Activated T-helper 2 cell treated with anti-CD3 and anti-CD28 coated beads, Interferon-gamma antibody, Interleukin-2, Interleukin-4, amounts not matched to agents 10 μg/mL and 5 μg/mL and 100 μg/mL, durations not matched to agents 14 hours and 24 hours and 36 hours (primary cell): ENCODE data around the gene SLC27A6. TPM values are rescaled to one million over a fixed set of nuclear protein-coding genes. Genes with fewer than 3 reads are reported as not detected.

ENCODE experiments used
- DNase-seq: peaks from one replicate; pipeline ENCODE4 v3.0.0; 2021; ENCODE audit warnings: low spot score
- H3K27ac Mint-ChIP-seq: one replicate; pipeline ENCODE4 v1.8.0; 2021; ENCODE audit warnings: mixed read lengths
- H3K27me3 Mint-ChIP-seq: one replicate; pipeline ENCODE4 v1.8.0; 2021; ENCODE audit warnings: low read depth, mixed read lengths
- H3K36me3 Mint-ChIP-seq: one replicate; pipeline ENCODE4 v1.8.0; 2021; ENCODE audit warnings: low read depth, mixed read lengths
- H3K4me1 Mint-ChIP-seq: one replicate; pipeline ENCODE4 v1.8.0; 2021; ENCODE audit warnings: low read depth, mixed read lengths
- H3K4me3 Mint-ChIP-seq: one replicate; pipeline ENCODE4 v1.8.0; 2021; ENCODE audit warnings: low read depth, mild to moderate bottlenecking, moderate library complexity, mixed read lengths
- H3K9me3 Mint-ChIP-seq: one replicate; pipeline ENCODE4 v1.8.0; 2021; ENCODE audit warnings: mixed read lengths
- intact Hi-C: fragments of 100-400 bp; cut with micrococcal nuclease; formaldehyde crosslinking; loops from one replicate; pipeline ENCODE4 v1.15.1; 2023
- total RNA-seq: library from RNA; stranded (reverse); gene quantifications from 2 replicates; pipeline ENCODE4 v1.2.3, GENCODE V29; 2022

SLC27A6 gene
- total RNA-seq, 1 donor from 2014 or later, result not detected

DNA sequence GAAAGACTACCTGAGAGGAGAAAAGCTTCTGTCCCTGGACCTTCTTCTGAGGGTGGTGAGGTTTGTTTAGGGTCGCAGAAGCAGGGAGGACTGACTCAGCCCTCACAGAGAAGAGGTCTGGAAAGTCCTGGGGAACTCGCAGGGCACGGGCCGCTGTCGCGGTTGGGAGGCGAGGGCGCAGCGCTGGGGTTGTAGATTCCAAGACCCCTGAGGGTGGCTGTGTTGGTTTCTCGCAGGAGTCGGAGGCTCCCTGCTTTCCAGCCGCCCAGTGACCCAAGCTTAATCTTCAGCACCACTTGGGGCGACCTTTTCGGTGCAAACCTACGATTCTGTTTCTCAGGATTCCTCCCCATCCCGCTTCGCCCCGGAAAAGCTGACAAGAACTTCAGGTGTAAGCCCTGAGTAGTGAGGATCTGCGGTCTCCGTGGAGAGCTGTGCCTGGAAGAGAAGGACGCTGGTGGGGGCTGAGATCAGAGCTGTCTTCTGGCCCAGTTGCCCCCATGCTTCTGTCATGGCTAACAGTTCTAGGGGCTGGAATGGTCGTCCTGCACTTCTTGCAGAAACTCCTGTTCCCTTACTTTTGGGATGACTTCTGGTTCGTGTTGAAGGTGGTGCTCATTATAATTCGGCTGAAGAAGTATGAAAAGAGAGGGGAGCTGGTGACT is 482 bp downstream of the SLC27A6 start:
- H3K4me3 Mint-ChIP-seq, result no peak overlapping the region
- no peaks in the 10 kb centered on the region for H3K36me3 Mint-ChIP-seq
- no peaks in the 10 kb centered on the region for H3K4me1 Mint-ChIP-seq

DNA sequence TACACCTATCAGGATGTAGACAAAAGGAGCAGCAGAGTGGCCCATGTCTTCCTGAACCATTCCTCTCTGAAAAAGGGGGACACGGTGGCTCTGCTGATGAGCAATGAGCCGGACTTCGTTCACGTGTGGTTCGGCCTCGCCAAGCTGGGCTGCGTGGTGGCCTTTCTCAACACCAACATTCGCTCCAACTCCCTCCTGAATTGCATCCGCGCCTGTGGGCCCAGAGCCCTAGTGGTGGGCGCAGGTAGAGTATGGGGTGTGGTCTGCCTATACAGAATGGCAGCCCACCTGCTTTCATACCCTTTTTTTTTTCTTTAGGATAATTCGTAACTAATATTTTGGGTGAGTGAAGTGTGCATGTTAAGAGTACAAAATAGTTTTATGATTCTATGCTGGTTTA is 1.1 kb downstream of the SLC27A6 start:
- peaks cover 10% of the 10 kb centered on the region for H3K27me3 Mint-ChIP-seq
- no peaks in the 10 kb centered on the region for H3K36me3 Mint-ChIP-seq
- intact Hi-C loops, result no loop called here
- DNase-seq, result no peak
- H3K4me1 Mint-ChIP-seq, result no peaks in the 10 kb centered on the region
- H3K27ac Mint-ChIP-seq, result no peak overlapping the region
- H3K9me3 Mint-ChIP-seq, result peaks cover under 1% of the 10 kb centered on the region
- H3K4me3 Mint-ChIP-seq, result no peak overlapping the region

More for the DNA sequence above, 482 bp downstream of the SLC27A6 start:
- no peak for DNase-seq
- Mint-ChIP-seq H3K27ac (no peak overlapping the region), H3K27me3 (peaks cover 10% of the 10 kb centered on the region), H3K9me3 (no peaks in the 10 kb centered on the region)
- intact Hi-C loops, result no loop called here

- no peak overlapping the region for H3K27ac Mint-ChIP-seq
- DNase-seq, result no peak
- intact Hi-C loops, result no loop called here
- peaks cover 4% of the 10 kb centered on the region for H3K9me3 Mint-ChIP-seq
- H3K4me1 Mint-ChIP-seq, result no peaks in the 10 kb centered on the region
- peaks cover 10% of the 10 kb centered on the region for H3K27me3 Mint-ChIP-seq
- no peaks in the 10 kb centered on the region for H3K36me3 Mint-ChIP-seq
- no peak overlapping the region for H3K4me3 Mint-ChIP-seq
Observed at GRCh38 chr5:128966846-128967245, 1.6 kb downstream of the SLC27A6 start.

- Mint-ChIP-seq H3K4me1 (peaks cover 2% of the 10 kb centered on the region), H3K27ac (no peak overlapping the region), H3K4me3 (no peak overlapping the region), H3K9me3 (peaks cover 4% of the 10 kb centered on the region), H3K36me3 (no peaks in the 10 kb centered on the region), H3K27me3 (no peaks in the 10 kb centered on the region)
- DNase-seq, result no peak
- intact Hi-C loops, result no loop called here
Observed at GRCh38 chr5:128973244-128973643, 8.0 kb downstream of the SLC27A6 start.

GRCh38 chr5:128974567-128974966 is 9.3 kb downstream of the SLC27A6 start:
- intact Hi-C loops, result no loop called here
- H3K36me3 Mint-ChIP-seq, result no peaks in the 10 kb centered on the region
- H3K4me1 Mint-ChIP-seq, result peaks cover 2% of the 10 kb centered on the region
- no peak for DNase-seq
- H3K27me3 Mint-ChIP-seq, result no peaks in the 10 kb centered on the region
- H3K27ac Mint-ChIP-seq, result no peak overlapping the region
- peaks cover 4% of the 10 kb centered on the region for H3K9me3 Mint-ChIP-seq
- no peak overlapping the region for H3K4me3 Mint-ChIP-seq

- no peak overlapping the region for H3K4me3 Mint-ChIP-seq
- H3K36me3 Mint-ChIP-seq, result no peaks in the 10 kb centered on the region
- no peak overlapping the region for H3K27ac Mint-ChIP-seq
- intact Hi-C loops, result no loop called here
- no peaks in the 10 kb centered on the region for H3K9me3 Mint-ChIP-seq
- no peaks in the 10 kb centered on the region for H3K27me3 Mint-ChIP-seq
- H3K4me1 Mint-ChIP-seq, result no peaks in the 10 kb centered on the region
- DNase-seq, result no peak
Observed at GRCh38 chr5:128979761-128980160, 14.5 kb downstream of the SLC27A6 start.

DNA sequence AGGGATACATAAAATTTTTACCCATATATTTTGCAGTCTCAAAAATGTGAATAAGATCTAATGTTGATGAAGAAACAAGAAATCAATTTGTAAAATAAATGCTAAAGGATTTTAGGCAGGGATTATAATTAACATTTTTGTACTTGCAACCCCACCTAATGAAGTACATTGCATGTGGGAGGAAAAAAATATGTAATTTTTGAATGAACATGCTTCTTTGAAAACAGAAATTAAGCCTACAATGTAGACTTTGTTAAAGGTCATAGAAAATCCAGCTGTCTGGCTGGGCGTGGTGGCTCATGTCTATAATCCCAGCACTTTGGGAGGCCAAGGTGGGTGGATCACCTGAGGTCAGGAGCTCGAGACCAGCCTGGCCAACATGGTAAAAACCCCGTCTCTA is 15.6 kb downstream of the SLC27A6 start:
- H3K4me1 Mint-ChIP-seq, result no peaks in the 10 kb centered on the region
- H3K27ac Mint-ChIP-seq, result no peak overlapping the region
- H3K27me3 Mint-ChIP-seq, result no peaks in the 10 kb centered on the region
- no peak for DNase-seq
- no peaks in the 10 kb centered on the region for H3K9me3 Mint-ChIP-seq
- no peaks in the 10 kb centered on the region for H3K36me3 Mint-ChIP-seq
- no peak overlapping the region for H3K4me3 Mint-ChIP-seq
- intact Hi-C loops, result no loop called here

- H3K9me3 Mint-ChIP-seq, result no peaks in the 10 kb centered on the region
- H3K4me1 Mint-ChIP-seq, result no peaks in the 10 kb centered on the region
- no peak overlapping the region for H3K27ac Mint-ChIP-seq
- H3K4me3 Mint-ChIP-seq, result no peak overlapping the region
- no peaks in the 10 kb centered on the region for H3K27me3 Mint-ChIP-seq
- intact Hi-C loops, result no loop called here
- no peaks in the 10 kb centered on the region for H3K36me3 Mint-ChIP-seq
- DNase-seq, result no peak
Observed at GRCh38 chr5:128984480-128984879, 19.2 kb downstream of the SLC27A6 start.

DNA sequence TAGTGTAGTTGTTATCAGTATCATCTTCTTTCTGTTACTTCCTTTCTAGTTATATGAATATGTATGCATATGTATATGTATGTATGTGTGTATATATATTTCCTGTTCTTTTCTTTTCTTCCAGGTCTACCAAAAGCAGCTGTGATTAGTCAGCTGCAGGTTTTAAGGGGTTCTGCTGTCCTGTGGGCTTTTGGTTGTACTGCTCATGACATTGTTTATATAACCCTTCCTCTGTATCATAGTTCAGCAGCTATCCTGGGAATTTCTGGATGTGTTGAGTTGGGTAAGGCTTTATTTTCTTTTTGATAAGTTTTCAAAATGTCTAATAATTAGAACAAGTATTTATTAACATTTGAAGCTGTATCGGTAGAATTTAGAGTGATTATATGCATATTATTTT is 23.2 kb downstream of the SLC27A6 start:
- no peaks in the 10 kb centered on the region for H3K27me3 Mint-ChIP-seq
- H3K36me3 Mint-ChIP-seq, result no peaks in the 10 kb centered on the region
- H3K27ac Mint-ChIP-seq, result no peak overlapping the region
- H3K4me3 Mint-ChIP-seq, result no peak overlapping the region
- H3K4me1 Mint-ChIP-seq, result no peaks in the 10 kb centered on the region
- intact Hi-C loops, result no loop called here
- H3K9me3 Mint-ChIP-seq, result no peaks in the 10 kb centered on the region
- no peak for DNase-seq

DNA sequence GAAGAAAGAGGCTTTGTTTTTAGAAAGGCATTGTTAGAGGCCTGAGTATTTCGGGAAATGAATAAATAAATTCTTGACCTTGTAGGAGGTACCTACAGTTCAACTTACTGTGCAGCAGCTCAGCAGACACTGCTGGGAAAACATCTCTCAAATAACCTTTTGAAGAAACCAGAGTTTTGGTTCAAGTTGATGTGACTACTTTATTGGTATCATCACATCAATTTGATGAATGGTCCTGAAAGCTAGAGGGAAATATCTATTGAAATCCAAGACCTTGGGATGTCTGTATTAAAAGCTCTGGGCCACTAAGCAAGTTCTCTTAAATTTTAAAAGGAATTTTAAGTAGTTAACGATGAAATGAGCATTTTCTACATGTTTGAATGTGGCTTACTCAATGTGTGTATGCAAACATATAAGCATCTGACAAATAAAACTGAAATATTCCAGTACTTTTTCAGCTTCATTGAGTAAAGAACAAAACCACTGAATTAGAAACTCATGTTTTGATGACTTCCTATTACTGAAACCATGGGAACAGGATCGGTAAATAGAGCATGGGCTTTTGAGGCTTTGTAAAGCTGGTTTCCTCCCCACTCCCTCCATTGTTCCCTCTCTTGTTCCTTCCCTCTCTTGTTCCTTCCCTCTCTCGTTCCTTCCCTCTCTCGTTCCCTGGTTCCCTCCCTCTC is 36.7 kb downstream of the SLC27A6 start:
- H3K27me3 Mint-ChIP-seq, result no peaks in the 10 kb centered on the region
- intact Hi-C loops, result no loop called here
- no peak overlapping the region for H3K4me3 Mint-ChIP-seq
- DNase-seq, result no peak
- H3K36me3 Mint-ChIP-seq, result no peaks in the 10 kb centered on the region
- no peak overlapping the region for H3K27ac Mint-ChIP-seq
- no peaks in the 10 kb centered on the region for H3K4me1 Mint-ChIP-seq
- H3K9me3 Mint-ChIP-seq, result no peaks in the 10 kb centered on the region

DNA sequence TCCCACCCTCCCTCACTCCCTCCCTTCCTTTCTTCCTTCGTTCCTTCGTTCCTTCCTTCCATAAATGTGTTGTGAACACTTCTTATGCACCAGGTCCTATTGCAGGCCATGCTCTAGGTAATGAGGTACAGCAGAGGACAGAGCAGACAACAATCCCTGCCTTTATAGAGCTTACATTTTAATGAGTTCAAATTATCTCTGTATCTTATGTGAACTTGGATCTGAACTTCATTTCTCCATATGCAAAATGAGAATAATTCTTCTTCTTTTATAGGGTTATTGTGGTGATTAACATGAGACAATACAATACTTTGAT is 37.2 kb downstream of the SLC27A6 start:
- Mint-ChIP-seq H3K9me3 (no peaks in the 10 kb centered on the region), H3K4me3 (no peak overlapping the region), H3K36me3 (no peaks in the 10 kb centered on the region), H3K4me1 (no peaks in the 10 kb centered on the region), H3K27ac (no peak overlapping the region), H3K27me3 (no peaks in the 10 kb centered on the region)
- DNase-seq, result no peak
- intact Hi-C loops, result no loop called here

DNA sequence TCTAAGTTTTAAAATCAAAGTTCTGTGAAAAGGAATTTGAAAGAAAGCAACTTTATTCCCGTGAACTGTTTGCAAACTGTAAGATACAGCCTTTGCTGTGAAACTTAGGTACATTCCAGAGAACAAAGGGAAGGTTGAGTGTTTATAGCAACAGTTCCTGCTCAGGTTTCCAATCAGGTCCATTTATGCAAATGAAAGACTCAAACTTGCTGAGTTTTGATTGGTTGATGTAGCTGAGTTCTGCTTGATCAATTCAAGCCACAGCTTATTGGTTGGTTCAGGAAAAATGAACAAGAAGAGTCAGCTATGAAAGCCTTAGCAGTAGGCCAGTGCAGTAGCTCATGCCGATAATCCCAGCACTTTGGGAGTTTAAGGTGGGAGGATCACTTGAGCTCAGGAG is 37.9 kb downstream of the SLC27A6 start:
- H3K27me3 Mint-ChIP-seq, result no peaks in the 10 kb centered on the region
- no peaks in the 10 kb centered on the region for H3K4me1 Mint-ChIP-seq
- no peak for DNase-seq
- H3K9me3 Mint-ChIP-seq, result no peaks in the 10 kb centered on the region
- H3K27ac Mint-ChIP-seq, result no peak overlapping the region
- no peak overlapping the region for H3K4me3 Mint-ChIP-seq
- intact Hi-C loops, result no loop called here
- no peaks in the 10 kb centered on the region for H3K36me3 Mint-ChIP-seq

DNA sequence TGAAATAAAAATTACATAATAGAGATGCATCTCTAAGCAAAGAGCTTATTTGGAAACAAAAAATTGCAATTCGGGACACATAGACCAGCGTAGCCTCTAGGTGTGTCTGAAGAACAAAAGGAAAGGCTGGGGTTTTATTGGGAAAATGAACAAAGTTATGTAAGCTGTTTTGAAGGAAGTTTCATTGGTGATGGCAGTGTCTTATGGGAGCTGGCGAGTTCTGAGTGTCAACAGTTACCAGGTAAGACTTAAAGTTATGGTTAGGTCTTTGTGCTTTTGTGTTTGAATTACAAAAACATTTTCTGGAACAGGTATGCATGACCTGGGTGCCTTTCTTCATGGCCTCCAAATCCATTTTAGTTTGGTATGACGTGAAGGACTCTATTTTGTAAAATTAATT is 48.9 kb downstream of the SLC27A6 start:
- H3K9me3 Mint-ChIP-seq, result no peaks in the 10 kb centered on the region

More for the DNA sequence above, 48.9 kb downstream of the SLC27A6 start:
- Mint-ChIP-seq H3K4me3 (no peak overlapping the region), H3K4me1 (no peaks in the 10 kb centered on the region), H3K27me3 (no peaks in the 10 kb centered on the region), H3K27ac (no peak overlapping the region), H3K36me3 (no peaks in the 10 kb centered on the region)
- intact Hi-C loops, result no loop called here
- no peak for DNase-seq
